OCI-LY1 (cell line): ENCODE data around the gene PCSK6.

ENCODE experiments used
- H2AFZ ChIP-seq: fragments of 200-600 bp; sonication (generic), shearing (Covaris generic); 2 replicates; pipeline ENCODE4 v1.6.0; 2014; ENCODE audit warnings: antibody characterized with exemption, mild to moderate bottlenecking, low read length
- H3F3A ChIP-seq: fragments of 200-600 bp; sonication (generic), shearing (Covaris generic); 2 replicates; pipeline ENCODE4 v1.6.0; 2014; ENCODE audit warnings: mild to moderate bottlenecking, antibody characterized with exemption, low read length, moderate library complexity; ENCODE audit not compliant: insufficient read depth
- H3K27ac ChIP-seq: fragments of 200-600 bp; sonication (generic); 2 replicates; pipeline ENCODE4 v1.5.1; 2014; ENCODE audit warnings: low read length, mixed run types, mild to moderate bottlenecking, low read depth; ENCODE audit not compliant: poor library complexity, severe bottlenecking
- H3K27me3 ChIP-seq: fragments of 200-600 bp; sonication (generic); 2 replicates; pipeline ENCODE4 v1.6.0; 2014; ENCODE audit warnings: antibody characterized with exemption, mild to moderate bottlenecking, low read length, moderate library complexity; ENCODE audit not compliant: insufficient read depth
- H3K36me3 ChIP-seq: fragments of 200-600 bp; sonication (generic); 2 replicates; pipeline ENCODE4 v1.6.1; 2014; ENCODE audit warnings: mild to moderate bottlenecking, antibody characterized with exemption, low read length, moderate library complexity, mixed read lengths; ENCODE audit not compliant: insufficient read depth
- H3K4me1 ChIP-seq: fragments of 200-600 bp; sonication (generic); 2 replicates; pipeline ENCODE4 v1.5.1; 2014; ENCODE audit warnings: mild to moderate bottlenecking, low read length, moderate library complexity; ENCODE audit not compliant: insufficient read depth, severe bottlenecking
- H3K4me2 ChIP-seq: fragments of 200-600 bp; sonication (generic), shearing (Covaris generic); 2 replicates; pipeline ENCODE4 v1.6.1; 2014; ENCODE audit warnings: low read length
- H3K4me3 ChIP-seq: fragments of 200-600 bp; sonication (generic); 2 replicates; pipeline ENCODE4 v1.5.1; 2014; ENCODE audit warnings: low read length, low read depth, mild to moderate bottlenecking, mixed read lengths; ENCODE audit not compliant: poor library complexity, severe bottlenecking
- H3K79me2 ChIP-seq: fragments of 200-600 bp; shearing (Covaris generic); 2 replicates; pipeline ENCODE4 v1.6.1; 2016; ENCODE audit warnings: mixed run types, low read length, mixed read lengths; ENCODE audit not compliant: insufficient read depth
- H3K9ac ChIP-seq: fragments of 200-600 bp; sonication (generic), shearing (Covaris generic); 2 replicates; pipeline ENCODE4 v1.6.1; 2014; ENCODE audit warnings: mild to moderate bottlenecking, low read length, mixed read lengths
- H3K9me2 ChIP-seq: fragments of 200-600 bp; sonication (generic), shearing (Covaris generic); 2 replicates; pipeline ENCODE4 v1.6.1; 2014; ENCODE audit warnings: low read depth, mild to moderate bottlenecking, low read length, mixed read lengths
- H3K9me3 ChIP-seq: fragments of 200-600 bp; shearing (Covaris generic); 2 replicates; pipeline ENCODE4 v1.6.1; 2014; ENCODE audit warnings: low read length, mixed read lengths
- H4K20me1 ChIP-seq: fragments of 200-600 bp; sonication (generic), shearing (Covaris generic); 2 replicates; pipeline ENCODE4 v1.6.0; 2016; ENCODE audit warnings: mild to moderate bottlenecking, low read length; ENCODE audit not compliant: insufficient read depth
- EZH2 ChIP-seq: fragments of 200-600 bp; sonication (generic), shearing (Covaris generic); IDR thresholded peaks from 2 replicates; pipeline ENCODE4 v1.8.0; 2017; ENCODE audit warnings: borderline replicate concordance, mixed run types, mild to moderate bottlenecking, antibody characterized with exemption, low read length, moderate library complexity, mixed read lengths
- TF ChIP-seq, protein P1 (sequence below): fragments of 200-600 bp; sonication (generic), shearing (Covaris generic); IDR thresholded peaks from 2 replicates; pipeline ENCODE4 v1.5.1; 2017; ENCODE audit warnings: mild to moderate bottlenecking, antibody characterized with exemption, low read length, moderate library complexity, mixed read lengths

The PCSK6 gene

GRCh38 chr15:101351736-101352135 lies 137.8 kb downstream of the PCSK6 start:
- no peak overlapping the region for H3K4me3 ChIP-seq
- H3K27ac ChIP-seq = no peak overlapping the region
- TF ChIP-seq, protein P1, sequence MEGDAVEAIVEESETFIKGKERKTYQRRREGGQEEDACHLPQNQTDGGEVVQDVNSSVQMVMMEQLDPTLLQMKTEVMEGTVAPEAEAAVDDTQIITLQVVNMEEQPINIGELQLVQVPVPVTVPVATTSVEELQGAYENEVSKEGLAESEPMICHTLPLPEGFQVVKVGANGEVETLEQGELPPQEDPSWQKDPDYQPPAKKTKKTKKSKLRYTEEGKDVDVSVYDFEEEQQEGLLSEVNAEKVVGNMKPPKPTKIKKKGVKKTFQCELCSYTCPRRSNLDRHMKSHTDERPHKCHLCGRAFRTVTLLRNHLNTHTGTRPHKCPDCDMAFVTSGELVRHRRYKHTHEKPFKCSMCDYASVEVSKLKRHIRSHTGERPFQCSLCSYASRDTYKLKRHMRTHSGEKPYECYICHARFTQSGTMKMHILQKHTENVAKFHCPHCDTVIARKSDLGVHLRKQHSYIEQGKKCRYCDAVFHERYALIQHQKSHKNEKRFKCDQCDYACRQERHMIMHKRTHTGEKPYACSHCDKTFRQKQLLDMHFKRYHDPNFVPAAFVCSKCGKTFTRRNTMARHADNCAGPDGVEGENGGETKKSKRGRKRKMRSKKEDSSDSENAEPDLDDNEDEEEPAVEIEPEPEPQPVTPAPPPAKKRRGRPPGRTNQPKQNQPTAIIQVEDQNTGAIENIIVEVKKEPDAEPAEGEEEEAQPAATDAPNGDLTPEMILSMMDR = no peak
- no peak for TF ChIP-seq EZH2
- H3K9me2 ChIP-seq = no peaks in the 10 kb centered on the region
- H2AFZ ChIP-seq = no peak overlapping the region
- H3K79me2 ChIP-seq = no peaks in the 10 kb centered on the region
- no peaks in the 10 kb centered on the region for H3K36me3 ChIP-seq
- no peaks in the 10 kb centered on the region for H3F3A ChIP-seq
- peaks cover 9% of the 10 kb centered on the region; the same call in 1 of the 2 replicates for H3K27me3 ChIP-seq
- H3K4me2 ChIP-seq = no peak overlapping the region
- H3K4me1 ChIP-seq = no peaks in the 10 kb centered on the region
- H3K9me3 ChIP-seq = no peaks in the 10 kb centered on the region
- no peak overlapping the region for H3K9ac ChIP-seq
- H4K20me1 ChIP-seq = no peaks in the 10 kb centered on the region

DNA sequence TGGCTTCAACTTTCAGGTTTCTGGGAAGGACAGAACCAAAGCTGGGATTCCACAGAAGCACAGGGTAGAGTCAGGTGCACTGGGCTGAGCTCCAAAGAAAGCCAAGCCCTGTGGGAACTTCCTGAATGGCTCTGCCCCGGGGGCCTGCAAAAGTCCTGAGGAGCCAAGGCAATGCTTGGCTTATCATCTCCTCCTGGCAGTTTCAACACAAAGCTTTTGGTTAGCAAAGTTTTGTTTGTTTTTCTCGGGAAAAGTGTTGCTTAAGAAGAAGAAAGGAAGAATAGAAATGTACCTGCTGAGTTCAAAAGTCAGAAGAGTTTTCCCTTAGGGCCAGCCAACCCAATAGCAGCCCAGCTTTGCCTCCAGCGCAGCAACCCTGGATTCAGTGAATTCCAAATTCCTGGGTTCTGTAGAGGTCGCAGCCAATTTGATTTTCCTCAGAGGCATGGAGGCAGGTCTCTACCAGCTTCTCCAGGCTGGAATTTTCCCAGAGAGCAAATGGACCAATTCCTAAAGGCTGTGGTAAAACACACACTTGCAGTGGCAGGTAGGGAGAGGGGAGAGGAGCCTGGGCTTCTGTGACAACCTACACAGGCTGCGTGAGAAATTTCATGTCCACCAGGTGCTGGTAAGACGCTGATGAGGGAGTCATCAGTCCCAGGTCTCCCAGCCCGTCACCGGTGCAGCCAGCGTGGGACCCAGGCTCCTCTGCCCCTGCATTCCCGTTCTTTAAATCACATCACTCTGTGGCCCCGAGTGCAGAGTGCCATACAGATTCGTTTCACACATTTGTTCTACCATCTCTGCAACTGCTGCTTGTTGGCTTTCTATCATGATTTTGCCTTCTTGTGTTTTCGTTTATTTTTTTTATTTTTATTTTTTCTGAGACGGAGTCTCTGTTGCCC lies 140.2 kb downstream of the PCSK6 start:
- no peak for TF ChIP-seq EZH2
- TF ChIP-seq, protein P1 = no peak
- no peaks in the 10 kb centered on the region for H4K20me1 ChIP-seq
- no peak overlapping the region for H3K27ac ChIP-seq
- H3K4me2 ChIP-seq = no peak overlapping the region
- H3K4me1 ChIP-seq = no peaks in the 10 kb centered on the region
- H2AFZ ChIP-seq = no peak overlapping the region
- H3K27me3 ChIP-seq = peaks cover 9% of the 10 kb centered on the region; the same call in 1 of the 2 replicates
- H3K36me3 ChIP-seq = no peaks in the 10 kb centered on the region
- H3K79me2 ChIP-seq = no peaks in the 10 kb centered on the region
- H3K4me3 ChIP-seq = no peak overlapping the region
- no peak overlapping the region for H3K9ac ChIP-seq
- H3F3A ChIP-seq = no peaks in the 10 kb centered on the region
- no peaks in the 10 kb centered on the region for H3K9me3 ChIP-seq
- no peaks in the 10 kb centered on the region for H3K9me2 ChIP-seq

- Histone ChIP-seq H3K9ac (no peak overlapping the region), H3F3A (no peaks in the 10 kb centered on the region), H3K79me2 (no peaks in the 10 kb centered on the region), H3K9me3 (no peaks in the 10 kb centered on the region), H2AFZ (no peak overlapping the region), H3K4me2 (no peak overlapping the region), H3K27me3 (peaks cover 6% of the 10 kb centered on the region; the same call in 1 of the 2 replicates), H3K27ac (no peak overlapping the region), H3K4me3 (no peak overlapping the region), H4K20me1 (no peaks in the 10 kb centered on the region), H3K9me2 (no peaks in the 10 kb centered on the region), H3K36me3 (no peaks in the 10 kb centered on the region), H3K4me1 (no peaks in the 10 kb centered on the region)
- TF ChIP-seq, protein P1 = no peak
- no peak for TF ChIP-seq EZH2
Observed at GRCh38 chr15:101348643-101349042, 140.9 kb downstream of the PCSK6 start.
